ENCODE measurements around the gene NPW. TPM values are rescaled to one million over a fixed set of nuclear protein-coding genes. Genes with fewer than 3 reads are reported as not detected.
"Not testable (repeated sequence)": the region's sequence is repeated elsewhere in the genome, so short reads cannot be mapped to it uniquely, and the experiment has no call there.

NPW gene
- total RNA-seq, 1 donor from 2014 or later, result 0.46 TPM

GRCh38 chr16:2029350-2029749 is 9.8 kb downstream of the NPW start:
- TF ChIP-seq CTCF (conservative IDR thresholded peaks at IDR 0.05; ENCODE audit: low read depth, low read length), result no peak
- DNase-seq (ENCODE audit: low read depth), result no peak
- H3K4me3 ChIP-seq (ENCODE audit: low read depth, low read length), result no peak overlapping the region

GRCh38 chr16:2030036-2030435 is 10.5 kb downstream of the NPW start:
- TF ChIP-seq CTCF (conservative IDR thresholded peaks at IDR 0.05; ENCODE audit: low read depth, low read length), result no peak
- no peak for DNase-seq (ENCODE audit: low read depth)
- H3K4me3 ChIP-seq (ENCODE audit: low read depth, low read length), result no peak overlapping the region

GRCh38 chr16:2031081-2031577 is 11.5 kb downstream of the NPW start:
- H3K4me3 ChIP-seq (ENCODE audit: low read depth, low read length), result no peak overlapping the region
- DNase-seq (ENCODE audit: low read depth), result no peak
- TF ChIP-seq CTCF (conservative IDR thresholded peaks at IDR 0.05; ENCODE audit: low read depth, low read length), result no peak

GRCh38 chr16:2032285-2033056 is 12.9 kb downstream of the NPW start:
- no peak for TF ChIP-seq CTCF (conservative IDR thresholded peaks at IDR 0.05; ENCODE audit: low read depth, low read length)
- H3K4me3 ChIP-seq (ENCODE audit: low read depth, low read length), result no peak overlapping the region
- DNase-seq (ENCODE audit: low read depth), result no peak

- DNase-seq (ENCODE audit: low read depth), result no peak
- no peak overlapping the region for H3K4me3 ChIP-seq (ENCODE audit: low read depth, low read length)
- no peak for TF ChIP-seq CTCF (conservative IDR thresholded peaks at IDR 0.05; ENCODE audit: low read depth, low read length)
Measured at GRCh38 chr16:2033057-2033908, 13.7 kb downstream of the NPW start.

- not testable (repeated sequence) for H3K4me3 ChIP-seq (ENCODE audit: low read depth, low read length); DNase-seq (ENCODE audit: low read depth)
Measured at GRCh38 chr16:2033909-2034695, 14.5 kb downstream of the NPW start.

Measured in epithelial cell of proximal tubule (primary cell).